A673 (cell line): ENCODE data around the gene ZBTB20. TPM values are rescaled to one million over a fixed set of nuclear protein-coding genes. Genes with fewer than 3 reads are reported as not detected.
"Not testable (repeated sequence)": the region's sequence is repeated elsewhere in the genome, so short reads cannot be mapped to it uniquely, and the experiment has no call there.

Experiments
- BruUV-seq: library from RNA; stranded (reverse); fragments of 400-500 nt; replicated peaks from 2 replicates; lab custom pipeline; 2021; lab: Mats Ljungman, UMichigan
- CTCF ChIA-PET: fragments of 300-600 bp; sonication (Branson Sonifier 250); formaldehyde crosslinking; loops from one replicate; lab custom pipeline; 2022; ENCODE audit warnings: antibody characterized with exemption; lab: Charles Lee
- POLR2A ChIA-PET: fragments of 300-600 bp; sonication (Branson Sonifier 250); formaldehyde crosslinking; loops from one replicate; lab custom pipeline; 2022; ENCODE audit warnings: antibody characterized with exemption; ENCODE audit not compliant: low non-redundant PET; lab: Charles Lee
- DNase-seq: peaks from one replicate; pipeline ENCODE4 v3.0.0-alpha.2; 2015; ENCODE audit warnings: low spot score
- H3K27ac ChIP-seq: fragments of 200-600 bp; sonication (generic); 2 replicates; pipeline ENCODE4 v1.5.1; 2016; ENCODE audit warnings: mixed run types, low read depth, mild to moderate bottlenecking, mixed read lengths, antibody characterized with exemption, low read length; ENCODE audit not compliant: poor library complexity, severe bottlenecking
- H3K27me3 ChIP-seq: fragments of 200-600 bp; sonication (generic); replicated peaks from 2 replicates; pipeline ENCODE4 v1.6.1; 2017; ENCODE audit warnings: mixed run types, low read depth, mild to moderate bottlenecking, mixed read lengths, antibody characterized with exemption, low read length; ENCODE audit not compliant: insufficient read depth, poor library complexity
- H3K36me3 ChIP-seq: fragments of 200-600 bp; sonication (generic); 2 replicates; pipeline ENCODE4 v1.6.1; 2016; ENCODE audit warnings: mixed run types, mild to moderate bottlenecking, mixed read lengths, antibody characterized with exemption, low read length; ENCODE audit not compliant: insufficient read depth, poor library complexity, severe bottlenecking
- H3K4me1 ChIP-seq: fragments of 200-600 bp; sonication (generic); 2 replicates; pipeline ENCODE4 v1.6.1; 2017; ENCODE audit warnings: mixed run types, mild to moderate bottlenecking, mixed read lengths, antibody characterized with exemption, low read length; ENCODE audit not compliant: insufficient read depth, poor library complexity, severe bottlenecking
- H3K4me3 ChIP-seq: fragments of 200-600 bp; sonication (generic); 2 replicates; pipeline ENCODE4 v1.5.1; 2016; ENCODE audit warnings: low read depth, mixed run types, mild to moderate bottlenecking, mixed read lengths, low read length; ENCODE audit not compliant: poor library complexity, severe bottlenecking
- H3K9me3 ChIP-seq: fragments of 200-600 bp; sonication (generic); 2 replicates; pipeline ENCODE4 v1.6.1; 2016; ENCODE audit warnings: mixed run types, low read depth, mild to moderate bottlenecking, mixed read lengths, antibody characterized with exemption, low read length; ENCODE audit not compliant: poor library complexity, severe bottlenecking
- EZH2 ChIP-seq: fragments of 200-600 bp; sonication (generic); IDR thresholded peaks from 2 replicates; pipeline ENCODE4 v1.6.1; 2017; ENCODE audit warnings: borderline replicate concordance, low read depth, mild to moderate bottlenecking, mixed read lengths, antibody characterized with exemption, low read length; ENCODE audit not compliant: poor library complexity, severe bottlenecking
- intact Hi-C: fragments of 100-400 bp; cut with micrococcal nuclease; formaldehyde crosslinking; loops from one replicate; pipeline ENCODE4 v1.10.0; 2022; ENCODE audit not compliant: unreplicated experiment
- total RNA-seq: library from RNA; stranded (reverse); gene quantifications from 2 replicates; pipeline ENCODE4 v1.2.3, GENCODE V29; 2021
- TF ChIP-seq, protein P1 (sequence below): fragments of 300-800, 200-600 bp; sonication (generic); conservative IDR thresholded peaks from 2 replicates; pipeline ENCODE4 v1.5.1; 2017; ENCODE audit warnings: low read depth, mild to moderate bottlenecking, antibody characterized with exemption, low read length, moderate library complexity, mixed read lengths

Gene ZBTB20
- total RNA-seq, 1 experiment from 2014 or later = 13.5 TPM

GRCh38 chr3:114686621-114687020, 460.5 kb downstream of the ZBTB20 start:
- Histone ChIP-seq H3K36me3 (no peaks in the 10 kb centered on the region), H3K4me1 (no peaks in the 10 kb centered on the region), H3K4me3 (no peak overlapping the region), H3K27me3 (no peaks in the 10 kb centered on the region), H3K27ac (no peak overlapping the region), H3K9me3 (no peaks in the 10 kb centered on the region)
- BruUV-seq = no TSS peak
- ChIA-PET CTCF (no interaction called here), POLR2A (no interaction called here)
- no peak for TF ChIP-seq EZH2
- TF ChIP-seq, protein P1, sequence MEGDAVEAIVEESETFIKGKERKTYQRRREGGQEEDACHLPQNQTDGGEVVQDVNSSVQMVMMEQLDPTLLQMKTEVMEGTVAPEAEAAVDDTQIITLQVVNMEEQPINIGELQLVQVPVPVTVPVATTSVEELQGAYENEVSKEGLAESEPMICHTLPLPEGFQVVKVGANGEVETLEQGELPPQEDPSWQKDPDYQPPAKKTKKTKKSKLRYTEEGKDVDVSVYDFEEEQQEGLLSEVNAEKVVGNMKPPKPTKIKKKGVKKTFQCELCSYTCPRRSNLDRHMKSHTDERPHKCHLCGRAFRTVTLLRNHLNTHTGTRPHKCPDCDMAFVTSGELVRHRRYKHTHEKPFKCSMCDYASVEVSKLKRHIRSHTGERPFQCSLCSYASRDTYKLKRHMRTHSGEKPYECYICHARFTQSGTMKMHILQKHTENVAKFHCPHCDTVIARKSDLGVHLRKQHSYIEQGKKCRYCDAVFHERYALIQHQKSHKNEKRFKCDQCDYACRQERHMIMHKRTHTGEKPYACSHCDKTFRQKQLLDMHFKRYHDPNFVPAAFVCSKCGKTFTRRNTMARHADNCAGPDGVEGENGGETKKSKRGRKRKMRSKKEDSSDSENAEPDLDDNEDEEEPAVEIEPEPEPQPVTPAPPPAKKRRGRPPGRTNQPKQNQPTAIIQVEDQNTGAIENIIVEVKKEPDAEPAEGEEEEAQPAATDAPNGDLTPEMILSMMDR = no peak
- intact Hi-C loops = no loop called here
- no peak for DNase-seq

DNA sequence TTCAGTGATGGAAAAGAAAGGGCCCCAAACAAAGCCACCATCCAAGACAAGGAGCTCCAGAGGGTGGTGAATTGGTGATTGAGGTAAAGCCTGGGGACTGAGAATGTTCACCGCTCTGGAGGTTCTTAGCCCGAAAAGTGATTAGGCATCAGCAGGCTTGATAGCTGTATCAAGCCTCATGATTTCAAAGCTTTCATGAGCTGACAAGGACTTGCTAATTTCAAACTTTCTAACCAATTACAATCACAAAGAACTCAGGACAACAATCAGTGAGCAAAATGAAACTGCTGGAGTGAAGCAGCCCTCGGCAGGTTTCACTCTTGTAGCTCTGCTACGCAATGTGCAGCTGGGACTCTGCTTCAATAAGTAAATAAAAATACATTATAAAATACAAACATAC, 461.9 kb downstream of the ZBTB20 start:
- intact Hi-C loops = no loop called here
- CTCF ChIA-PET = no interaction called here
- Histone ChIP-seq H3K9me3 (no peaks in the 10 kb centered on the region), H3K36me3 (no peaks in the 10 kb centered on the region), H3K4me3 (no peak overlapping the region), H3K4me1 (no peaks in the 10 kb centered on the region), H3K27me3 (no peaks in the 10 kb centered on the region), H3K27ac (no peak overlapping the region)
- TF ChIP-seq, protein P1 = no peak
- TF ChIP-seq EZH2 = no peak
- no peak for DNase-seq
- POLR2A ChIA-PET = no interaction called here
- no TSS peak for BruUV-seq

GRCh38 chr3:114680299-114680698, 466.8 kb downstream of the ZBTB20 start:
- no TSS peak for BruUV-seq

GRCh38 chr3:114679773-114680172, 467.3 kb downstream of the ZBTB20 start:
- H3K4me1 ChIP-seq, BruUV-seq, H3K36me3 ChIP-seq, intact Hi-C loops, H3K9me3 ChIP-seq, DNase-seq, H3K27me3 ChIP-seq, H3K27ac ChIP-seq, CTCF ChIA-PET, POLR2A ChIA-PET, H3K4me3 ChIP-seq: not testable (repeated sequence)

More at GRCh38 chr3:114680299-114680698, 466.8 kb downstream of the ZBTB20 start:
- H3K27me3 ChIP-seq = no peaks in the 10 kb centered on the region
- H3K9me3 ChIP-seq = no peaks in the 10 kb centered on the region
- H3K4me3 ChIP-seq = no peak overlapping the region
- H3K4me1 ChIP-seq = no peaks in the 10 kb centered on the region
- no peak for TF ChIP-seq EZH2
- TF ChIP-seq, protein P1 = no peak
- ChIA-PET POLR2A (no interaction called here), CTCF (no interaction called here)
- intact Hi-C loops = no loop called here
- H3K36me3 ChIP-seq = no peaks in the 10 kb centered on the region
- H3K27ac ChIP-seq = no peak overlapping the region
- DNase-seq = no peak
